AG09309 (cell line): ENCODE results near the gene SURF6.
A peak's percentile ranks its signal among the peaks of the same experiment; 100 is the strongest.

Source experiments
- DNase-seq: peaks from one replicate; pipeline ENCODE4 v3.0.0-alpha.2; 2010; ENCODE audit warnings: low read depth
- H3K4me3 ChIP-seq: 2 replicates; pipeline ENCODE4 v1.5.1; 2011; ENCODE audit warnings: mild to moderate bottlenecking, low read depth, low read length, moderate library complexity; ENCODE audit not compliant: control insufficient read depth
- TF ChIP-seq, protein P1 (sequence below): IDR thresholded peaks from 2 replicates; pipeline ENCODE4 v1.5.1; 2011; ENCODE audit warnings: mild to moderate bottlenecking, low read depth, low read length, inconsistent platforms; ENCODE audit not compliant: insufficient read depth, control insufficient read depth; ENCODE audit errors: missing control alignments

Gene SURF6

DNA sequence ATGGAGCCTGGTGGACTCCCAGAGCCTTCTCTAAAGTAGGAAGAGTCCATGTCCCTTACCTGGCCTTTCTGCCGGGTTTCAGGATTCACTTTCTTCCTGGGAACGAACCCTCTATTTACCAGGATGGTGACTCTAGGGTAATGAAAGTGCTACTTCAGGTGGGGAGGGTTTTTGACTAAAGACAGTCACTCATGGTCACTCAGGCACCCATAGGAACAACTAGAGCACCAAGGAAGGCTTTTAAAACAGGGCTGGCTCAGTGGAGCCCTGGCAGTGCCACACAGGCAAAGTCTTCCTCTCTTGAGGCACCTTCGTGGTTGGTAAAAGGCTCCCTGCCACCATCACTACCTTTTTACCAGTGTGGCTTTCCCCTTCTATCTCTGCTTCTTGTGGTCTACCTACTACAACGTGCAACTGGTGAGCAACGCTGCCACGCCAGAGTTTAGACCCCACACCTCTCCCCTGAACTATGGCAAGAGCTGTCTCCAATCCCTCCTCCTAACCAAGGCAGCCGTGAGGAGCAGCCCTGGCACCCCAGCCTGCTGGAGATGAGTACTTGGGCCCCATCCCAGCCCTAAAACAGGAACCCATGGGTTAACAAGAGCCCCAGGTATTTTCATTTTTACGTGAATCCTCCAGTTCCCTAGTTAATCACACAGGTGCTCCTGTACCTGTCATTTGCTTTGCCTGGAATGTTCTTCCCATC is 16.8 kb upstream of the SURF6 start:
- TF ChIP-seq, protein P1, sequence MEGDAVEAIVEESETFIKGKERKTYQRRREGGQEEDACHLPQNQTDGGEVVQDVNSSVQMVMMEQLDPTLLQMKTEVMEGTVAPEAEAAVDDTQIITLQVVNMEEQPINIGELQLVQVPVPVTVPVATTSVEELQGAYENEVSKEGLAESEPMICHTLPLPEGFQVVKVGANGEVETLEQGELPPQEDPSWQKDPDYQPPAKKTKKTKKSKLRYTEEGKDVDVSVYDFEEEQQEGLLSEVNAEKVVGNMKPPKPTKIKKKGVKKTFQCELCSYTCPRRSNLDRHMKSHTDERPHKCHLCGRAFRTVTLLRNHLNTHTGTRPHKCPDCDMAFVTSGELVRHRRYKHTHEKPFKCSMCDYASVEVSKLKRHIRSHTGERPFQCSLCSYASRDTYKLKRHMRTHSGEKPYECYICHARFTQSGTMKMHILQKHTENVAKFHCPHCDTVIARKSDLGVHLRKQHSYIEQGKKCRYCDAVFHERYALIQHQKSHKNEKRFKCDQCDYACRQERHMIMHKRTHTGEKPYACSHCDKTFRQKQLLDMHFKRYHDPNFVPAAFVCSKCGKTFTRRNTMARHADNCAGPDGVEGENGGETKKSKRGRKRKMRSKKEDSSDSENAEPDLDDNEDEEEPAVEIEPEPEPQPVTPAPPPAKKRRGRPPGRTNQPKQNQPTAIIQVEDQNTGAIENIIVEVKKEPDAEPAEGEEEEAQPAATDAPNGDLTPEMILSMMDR = no peak
- no peak for DNase-seq

DNA sequence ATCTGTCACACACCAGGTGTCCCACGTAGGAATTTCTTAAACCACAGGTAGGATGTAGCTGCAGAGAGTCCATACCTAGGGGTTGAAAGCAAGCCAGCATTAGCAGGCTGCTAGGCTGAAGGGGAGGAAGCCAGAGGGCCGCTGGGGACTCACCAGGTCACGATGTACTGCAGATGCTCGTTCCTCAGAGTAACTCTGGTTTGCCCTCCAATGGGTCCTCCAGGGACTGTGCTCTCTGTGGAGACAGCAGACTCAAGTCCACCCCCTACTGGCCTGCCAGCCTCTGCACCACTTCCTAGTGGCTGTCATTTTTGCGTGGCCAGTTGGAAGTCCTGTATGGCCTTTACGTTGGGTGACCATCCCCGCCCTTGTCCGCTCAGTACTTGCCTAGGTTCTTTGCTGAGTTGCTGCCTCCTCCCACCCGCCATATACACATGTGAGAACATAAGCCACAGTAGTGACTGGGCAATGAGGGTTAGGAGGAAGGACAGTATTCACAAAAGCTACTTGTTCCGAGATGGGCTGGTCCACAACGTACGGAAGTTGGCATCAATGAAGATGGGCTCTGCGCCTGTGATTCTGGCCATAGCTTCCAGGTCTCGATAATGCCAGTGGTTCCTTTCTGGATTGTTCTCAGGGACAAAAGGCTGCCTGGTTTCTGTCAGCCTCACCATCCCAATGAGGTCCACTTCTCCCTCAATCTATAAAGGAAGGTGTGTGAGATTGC is 16.1 kb upstream of the SURF6 start:
- no peak for DNase-seq
- TF ChIP-seq, protein P1 = peak; percentile 68

More for the DNA sequence above, 16.8 kb upstream of the SURF6 start:
- H3K4me3 ChIP-seq = no peak overlapping the region

DNA sequence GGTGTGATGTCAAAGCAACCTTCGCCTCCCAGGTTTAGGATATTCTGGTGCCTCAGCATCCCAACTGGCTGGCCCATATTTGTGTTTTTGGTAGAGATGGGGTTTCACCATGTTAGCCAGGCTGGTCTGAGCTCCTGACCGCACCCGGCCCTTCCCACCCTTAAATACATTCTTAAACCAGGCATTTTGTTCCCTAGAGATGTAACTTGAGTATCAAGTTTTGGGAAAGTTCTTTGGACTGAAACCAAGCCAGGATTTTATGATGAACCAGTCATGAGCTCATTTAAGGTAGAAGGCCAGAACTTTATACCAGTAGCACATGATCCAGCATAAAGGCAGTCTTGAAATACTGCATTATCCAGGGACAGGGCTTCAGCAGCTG is 15.5 kb upstream of the SURF6 start:
- no peak overlapping the region for H3K4me3 ChIP-seq
- TF ChIP-seq, protein P1 = no peak
- no peak for DNase-seq

More for the DNA sequence above, 16.1 kb upstream of the SURF6 start:
- no peak overlapping the region for H3K4me3 ChIP-seq

DNA sequence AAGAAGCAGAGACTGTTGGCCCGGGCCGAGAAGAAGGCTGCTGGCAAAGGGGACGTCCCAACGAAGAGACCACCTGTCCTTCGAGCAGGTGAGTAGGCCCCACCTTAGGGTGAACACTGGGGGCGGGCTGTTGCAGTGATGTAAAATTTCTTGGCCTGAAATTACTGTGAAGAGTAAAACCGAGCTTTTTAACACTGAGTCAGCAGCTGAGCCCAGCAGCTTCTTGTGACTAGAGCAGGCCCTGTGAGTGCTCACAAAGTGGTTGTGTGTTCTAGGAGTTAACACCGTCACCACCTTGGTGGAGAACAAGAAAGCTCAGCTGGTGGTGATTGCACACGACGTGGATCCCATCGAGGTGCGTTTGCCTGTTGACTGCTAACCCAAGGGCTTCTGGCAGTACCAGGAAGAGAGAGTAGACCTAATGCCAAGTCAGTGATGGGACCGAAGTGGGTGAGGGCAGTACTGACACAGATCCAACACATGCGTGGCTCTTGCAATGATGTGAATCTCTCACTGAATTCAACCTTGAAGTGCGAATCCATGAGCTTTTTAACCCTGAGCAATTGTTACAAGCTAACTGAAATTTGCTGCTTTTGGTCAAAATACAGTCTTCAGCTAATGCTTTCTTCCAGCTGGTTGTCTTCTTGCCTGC is 14.1 kb upstream of the SURF6 start:
- no peak for DNase-seq
- no peak overlapping the region for H3K4me3 ChIP-seq
- TF ChIP-seq, protein P1 = no peak

DNA sequence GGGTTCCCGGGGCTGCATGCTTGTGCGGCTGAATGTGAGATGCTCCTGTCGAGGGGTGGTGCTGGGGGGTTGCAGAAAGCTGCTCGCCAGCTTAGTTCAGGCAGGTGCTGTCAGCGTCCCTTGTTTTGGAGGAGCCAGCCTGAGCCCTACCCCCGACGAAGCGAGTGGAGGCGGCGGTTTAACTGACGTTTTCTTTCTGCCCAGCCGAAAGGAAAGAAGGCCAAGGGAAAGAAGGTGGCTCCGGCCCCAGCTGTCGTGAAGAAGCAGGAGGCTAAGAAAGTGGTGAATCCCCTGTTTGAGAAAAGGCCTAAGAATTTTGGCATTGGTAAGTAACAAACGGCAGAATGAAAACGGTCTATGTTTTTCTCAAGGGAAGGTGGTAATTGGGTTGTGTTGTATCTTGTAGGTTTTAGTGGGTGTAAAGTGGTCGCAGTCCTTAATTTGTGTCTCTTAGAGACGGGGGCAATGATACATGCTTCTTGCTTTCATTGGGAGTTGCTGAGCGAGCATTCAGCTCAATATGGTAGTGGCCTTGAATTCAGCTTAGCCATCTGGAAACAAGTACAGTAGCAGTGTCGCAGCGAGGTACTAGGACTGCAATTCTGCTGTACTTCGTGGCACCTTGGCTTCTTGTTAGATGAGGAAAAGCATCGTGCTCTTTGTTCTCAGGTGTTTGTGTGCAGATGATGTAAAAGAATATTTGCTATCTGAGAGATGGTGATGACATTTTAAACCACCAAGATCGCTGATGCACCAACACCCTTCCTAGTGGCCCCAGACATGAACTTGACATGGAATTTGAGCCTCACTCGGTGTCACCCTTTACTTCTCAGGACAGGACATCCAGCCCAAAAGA is 13.0 kb upstream of the SURF6 start:
- no peak for DNase-seq
- H3K4me3 ChIP-seq = peak overlapping the region; percentile 91
- TF ChIP-seq, protein P1 = no peak

DNA sequence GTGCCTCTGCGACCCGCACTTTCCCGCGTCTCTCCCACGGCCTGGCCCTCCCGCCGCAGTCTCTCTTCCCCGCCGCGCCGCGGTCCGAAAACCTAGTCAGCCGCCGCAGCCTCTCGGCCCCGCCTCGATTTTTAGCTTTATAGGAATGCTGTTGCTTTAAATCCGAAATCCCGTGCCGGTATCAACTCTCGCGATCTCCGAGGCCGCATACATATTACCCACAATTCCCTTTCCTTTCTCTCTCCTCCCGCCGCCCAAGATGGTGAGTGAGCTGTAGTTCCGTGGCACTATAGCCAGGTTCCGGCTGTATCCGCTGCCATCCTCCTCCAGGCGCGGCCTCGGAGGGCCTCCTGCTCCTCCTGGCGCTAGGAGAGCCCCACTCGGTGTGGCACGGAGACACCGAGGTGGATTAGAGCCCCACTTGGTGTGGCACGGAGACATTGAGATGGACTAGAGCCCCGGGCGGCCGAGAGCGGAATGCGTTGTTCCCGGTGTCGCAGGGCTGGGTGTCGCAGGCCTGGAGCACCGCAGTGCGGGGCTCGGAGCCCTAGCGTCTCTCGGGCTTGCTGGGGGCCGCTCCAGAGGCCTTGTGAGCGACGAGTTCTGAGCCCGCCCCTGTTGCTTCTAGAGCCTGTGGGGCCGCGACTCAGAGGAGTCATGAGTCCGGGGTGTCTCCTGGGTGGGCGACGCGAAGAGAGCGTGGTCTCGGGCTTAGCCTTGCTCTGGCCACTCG is 12.2 kb upstream of the SURF6 start, which contains the start of the genes MED22 and RPL7A:
Gene MED22, minus strand, starts transcription at position 147 of the 733 bp plus-strand sequence. CDS start 1,469 bp downstream, outside the sequence.
Gene RPL7A, plus strand, starts transcription at position 234 of the 733 bp plus-strand sequence. Its CDS starts 26 bp downstream, at position 260.
- peak within 1 kb of the TSS; percentile 91 for H3K4me3 ChIP-seq
- TF ChIP-seq, protein P1 = no peak

More for the DNA sequence above, 12.2 kb upstream of the SURF6 start, which contains the start of the genes MED22 and RPL7A:
- DNase-seq = peak; percentile 84
